GM12878 (cell line): ENCODE measurements around the gene SEMA4D. TPM values are rescaled to one million over a fixed set of nuclear protein-coding genes. Genes with fewer than 3 reads are reported as not detected.

ENCODE experiments used
- ATAC-seq: fragments of 200-7000 bp; cut with Tn5 transposase; 3 replicates; pipeline ENCODE4 v1.9.1; 2020; ENCODE audit warnings: mild to moderate bottlenecking, moderate library complexity
- BruUV-seq: library from RNA; stranded (reverse); fragments of 400-500 nt; replicated peaks from 2 replicates; lab custom pipeline; 2021; lab: Mats Ljungman, UMichigan
- CTCF ChIA-PET: fragments of 300-600 bp; sonication (Branson Sonifier 250); formaldehyde crosslinking; extraction: SDS; loops from one replicate; lab custom pipeline; 2021; ENCODE audit warnings: inconsistent platforms; lab: Yijun Ruan, JAX
- POLR2A ChIA-PET: fragments of 350-600 bp; formaldehyde crosslinking; extraction: SDS; loops from one replicate; lab custom pipeline; 2021; ENCODE audit warnings: inconsistent platforms; lab: Charles Lee
- RAD21 ChIA-PET: fragments of 300-600 bp; sonication (Branson Sonifier 250); formaldehyde crosslinking; loops from one replicate; lab custom pipeline; 2023; ENCODE audit warnings: antibody characterized with exemption; ENCODE audit not compliant: unreplicated experiment; lab: Charles Lee
- SMC1A ChIA-PET: fragments of 300-600 bp; sonication (Branson Sonifier 250); formaldehyde crosslinking; loops from one replicate; lab custom pipeline; 2023; ENCODE audit not compliant: unreplicated experiment, uncharacterized antibody; lab: Charles Lee
- DNase-seq: peaks from one replicate; pipeline ENCODE4 v3.0.0-alpha.2; 2011; ENCODE audit warnings: low read depth, low spot score
- FAIRE-seq: peaks from 3 replicates; lab custom pipeline; 2011; peaks lifted over from hg19 to GRCh38; lab: Jason Lieb, UNC
- H2AFZ ChIP-seq: 2 replicates; pipeline ENCODE4 v1.6.0; 2011; ENCODE audit warnings: low read depth, low read length, control low read depth; ENCODE audit not compliant: control insufficient read depth
- H3K27ac ChIP-seq: 2 replicates; pipeline ENCODE4 v1.5.1; 2011; ENCODE audit warnings: control low read depth; ENCODE audit not compliant: control insufficient read depth, insufficient read depth
- H3K27me3 ChIP-seq, 2 experiments: replicated peaks in 1 of 2; 2 replicates each; pipeline versions ENCODE4 v1.6.0 to v1.6.1; 2011; ENCODE audit warnings: low read length in 1 of 2; ENCODE audit not compliant: control insufficient read depth in 2 of 2, insufficient read depth in 2 of 2
- H3K36me3 ChIP-seq, 2 experiments: 2 replicates each; pipeline ENCODE4 v1.5.1; 2011; ENCODE audit warnings: low read length in 1 of 2; ENCODE audit not compliant: control insufficient read depth in 2 of 2, insufficient read depth in 2 of 2
- H3K4me1 ChIP-seq: 2 replicates; pipeline ENCODE4 v1.6.1; 2011; ENCODE audit warnings: mild to moderate bottlenecking, low read length, moderate library complexity, mixed read lengths; ENCODE audit not compliant: control insufficient read depth, insufficient read depth
- H3K4me2 ChIP-seq: 2 replicates; pipeline ENCODE4 v1.6.0; 2011; ENCODE audit warnings: control low read depth; ENCODE audit not compliant: control insufficient read depth, insufficient read depth
- H3K4me3 ChIP-seq: fragments of 200-600 bp; sonication (generic); 2 replicates; pipeline ENCODE4 v1.5.1; 2016
- H3K79me2 ChIP-seq: 2 replicates; pipeline ENCODE4 v1.6.0; 2011; ENCODE audit warnings: low read length; ENCODE audit not compliant: control insufficient read depth, insufficient read depth
- H3K9ac ChIP-seq: 2 replicates; pipeline ENCODE4 v1.8.0; 2011; ENCODE audit warnings: low read length, control low read depth, mixed read lengths; ENCODE audit not compliant: control insufficient read depth, insufficient read depth
- H3K9me3 ChIP-seq: replicated peaks from 3 replicates; pipeline ENCODE4 v1.5.1; 2011; ENCODE audit warnings: mild to moderate bottlenecking, low read length; ENCODE audit not compliant: control insufficient read depth, insufficient read depth
- H4K20me1 ChIP-seq: 2 replicates; pipeline ENCODE4 v1.6.0; 2011; ENCODE audit not compliant: control insufficient read depth, insufficient read depth
- ATF7 ChIP-seq: fragments of 450-650 bp; IDR thresholded peaks from 2 replicates; pipeline ENCODE4 v1.6.1; 2016; ENCODE audit warnings: low read depth, mild to moderate bottlenecking
- CREB1 ChIP-seq: IDR thresholded peaks from 2 replicates; pipeline ENCODE4 v1.6.1; 2012; ENCODE audit warnings: low read depth, mild to moderate bottlenecking, inconsistent platforms
- KLF5 ChIP-seq: fragments of 450-650 bp; IDR thresholded peaks from 2 replicates; pipeline ENCODE4 v1.6.1; 2014; ENCODE audit warnings: mild to moderate bottlenecking; ENCODE audit not compliant: partially characterized antibody
- MXI1 ChIP-seq: fragments of 150-350 bp; IDR thresholded peaks from 2 replicates; pipeline ENCODE4 v1.6.1; 2011; ENCODE audit warnings: low read depth, mild to moderate bottlenecking, inconsistent platforms, low read length, improper control_type of control experiment
- NR2C2 ChIP-seq: IDR thresholded peaks from 2 replicates; pipeline ENCODE4 v1.6.1; 2011; ENCODE audit warnings: borderline replicate concordance, low read depth; ENCODE audit not compliant: control insufficient read depth, insufficient read length
- POLR2AphosphoS2 ChIP-seq: IDR thresholded peaks from 2 replicates; pipeline ENCODE4 v1.6.1; 2011; ENCODE audit warnings: low read depth, mild to moderate bottlenecking, low read length, improper control_type of control experiment, moderate library complexity
- POLR2AphosphoS5 ChIP-seq: IDR thresholded peaks from 2 replicates; pipeline ENCODE4 v1.6.1; 2011; ENCODE audit warnings: mild to moderate bottlenecking, low read length, inconsistent platforms
- POU2F2 ChIP-seq: IDR thresholded peaks from 3 replicates; pipeline ENCODE4 v1.6.1; 2011; ENCODE audit warnings: low read depth, mild to moderate bottlenecking, low read length, borderline replicate concordance
- SMAD5 ChIP-seq: IDR thresholded peaks from 2 replicates; pipeline ENCODE4 v1.6.1; 2016; ENCODE audit warnings: antibody characterized with exemption, low read depth
- YBX1 ChIP-seq: fragments of 450-650 bp; IDR thresholded peaks from 2 replicates; pipeline ENCODE4 v1.6.1; 2016; ENCODE audit warnings: antibody characterized with exemption
- YY1 ChIP-seq: IDR thresholded peaks from 2 replicates; pipeline ENCODE4 v1.6.1; 2011; ENCODE audit warnings: low read depth, mild to moderate bottlenecking, low read length
- ZSCAN29 ChIP-seq: fragments of 450-650 bp; IDR thresholded peaks from 2 replicates; pipeline ENCODE4 v1.6.1; 2017; ENCODE audit warnings: mild to moderate bottlenecking, moderate library complexity
- WGBS: methylation state at CpG from one replicate; pipeline ENCODE4 v1.1.6; 2016; ENCODE audit warnings: low lambda C conversion rate; ENCODE audit not compliant: insufficient replicate concordance, insufficient coverage; ENCODE audit errors: missing lambda C conversion rate; 5-methylcytosine and 5-hydroxymethylcytosine counted together
- in situ Hi-C: fragments of 300-500 bp; cut with MboI; formaldehyde crosslinking; loops from 9 replicates; pipeline ENCODE4 v1.14.3; 2018; ENCODE audit warnings: mixed read lengths
- intact Hi-C: fragments of 100-400 bp; cut with micrococcal nuclease; formaldehyde crosslinking; loops from one replicate; pipeline ENCODE4 v1.14.2; 2022; ENCODE audit not compliant: unreplicated experiment
- polyA plus RNA-seq, 11 experiments: library from polyadenylated mRNA; depleted of rRNA in 4 of 11; unstranded in 6 of 11; stranded (reverse) in 5 of 11; fragments of >200 nt; fragmentation: Nextera tagmentation in 4 of 11; fragmentation: Illumina TruSeq in 1 of 11; extraction: Ambion mirVana in 4 of 11; extraction: Trizol in 1 of 11; gene quantifications; 1 replicate in 1 of 11; 2 replicates in 10 of 11; pipeline versions ENCODE4 v1.2.1 to v1.2.3, GENCODE V29; 2011 to 2016; ENCODE audit warnings: inconsistent platforms in 2 of 11, missing spikeins in 2 of 11, low read depth in 1 of 11
- total RNA-seq, 4 experiments: library from RNA; depleted of rRNA in 3 of 4; stranded (reverse); fragments of >200 nt in 3 of 4; fragmentation: Illumina TruSeq in 1 of 4; extraction: Trizol in 1 of 4; gene quantifications; 2 replicates each; pipeline versions ENCODE4 v1.2.1 to v1.2.3, GENCODE V29; 2013 to 2021

The SEMA4D gene
- total and polyA plus RNA-seq, 10 of the 15 experiments (the other 5 are each of a cell fraction or from before 2014, with no cell fraction given), result 15.1 to 136 (median 39.6) TPM

- Histone ChIP-seq H3K36me3 (peaks cover 2 to 17% of the 10 kb centered on the region in 2 experiments; a peak in 3 of 4 replicates), H3K9ac (peak overlapping the region; percentile 91), H3K4me3 (peak overlapping the region; percentile 74), H4K20me1 (no peaks in the 10 kb centered on the region; the same call in 1 of the 2 replicates), H3K4me2 (peak overlapping the region; percentile 94), H3K4me1 (peaks cover 8% of the 10 kb centered on the region), H3K9me3 (no peaks in the 10 kb centered on the region), H3K27me3 (no peaks in the 10 kb centered on the region), H2AFZ (no peak overlapping the region), H3K79me2 (peaks cover 92% of the 10 kb centered on the region), H3K27ac (peak overlapping the region; percentile 98)
- SMC1A ChIA-PET, result no interaction called here
- TF ChIP-seq NR2C2 (no peak), YY1 (no peak), YBX1 (no peak), SMAD5 (0 out of 2 replicates have a peak, but pooled peaks have one; percentile 42), KLF5 (no peak), ATF7 (no peak), POLR2AphosphoS5 (peak; percentile 83), MXI1 (0 out of 2 replicates have a peak, but pooled peaks have one; percentile 22), POLR2AphosphoS2 (0 out of 2 replicates have a peak, but pooled peaks have one; percentile 18), CREB1 (no peak), POU2F2 (peak; percentile 47; the same call in 1 of the 3 replicates), ZSCAN29 (no peak)
- intact Hi-C loops, result loop anchor here (5.0 to 10.0 kb wide), 4 partner anchors 90 to 1485 kb away; partner anchors contain the start of genes SEMA4D and SYK
- BruUV-seq, result no TSS peak
- POLR2A ChIA-PET, result no interaction called here
- in situ Hi-C loops, result loop anchor here (25.0 kb wide), 1 partner anchor 1755 kb away; no protein-coding TSS in a partner anchor
- FAIRE-seq, result no peak
- RAD21 ChIA-PET, result interaction anchor here (1.0 kb wide), 1 partner anchor 232 kb away, joined by 3 read pairs; no protein-coding TSS in a partner anchor
- DNase-seq, result no peak
- 36% methylated on average over 4 of the region's 4 CpGs for WGBS
- no peak for ATAC-seq
- CTCF ChIA-PET, result interaction anchor here (2.0 kb wide), 1 partner anchor 231 kb away, joined by 8 read pairs; no protein-coding TSS in a partner anchor
These were observed 180.6 kb downstream of the SEMA4D start for GRCh38 chr9:89317282-89317681.
